GM18507 (cell line): ENCODE results near the gene ETNK2.

ENCODE experiments used
- DNase-seq: peaks from one replicate; pipeline ENCODE4 v3.0.0; 2011; ENCODE audit warnings: low read depth; ENCODE audit not compliant: insufficient read length; ENCODE audit errors: extremely low spot score
- FAIRE-seq: peaks from 2 replicates; lab custom pipeline; 2011; peaks lifted over from hg19 to GRCh38; lab: Jason Lieb, UNC

The ETNK2 gene

GRCh38 chr1:204088596-204088995, 63.2 kb downstream of the ETNK2 start:
- no peak for DNase-seq

GRCh38 chr1:204087893-204088528, 63.8 kb downstream of the ETNK2 start:
- FAIRE-seq = no peak

More at GRCh38 chr1:204088596-204088995, 63.2 kb downstream of the ETNK2 start:
- no peak for FAIRE-seq

GRCh38 chr1:204087181-204087892, 64.5 kb downstream of the ETNK2 start:
- no peak for FAIRE-seq

More at GRCh38 chr1:204087893-204088528, 63.8 kb downstream of the ETNK2 start:
- no peak for DNase-seq

GRCh38 chr1:204085876-204086275, 66.0 kb downstream of the ETNK2 start:
- DNase-seq (no peak), FAIRE-seq (no peak)

More at GRCh38 chr1:204087181-204087892, 64.5 kb downstream of the ETNK2 start:
- no peak for DNase-seq

GRCh38 chr1:204084247-204084772, 67.5 kb downstream of the ETNK2 start:
- FAIRE-seq (no peak), DNase-seq (no peak)

- FAIRE-seq = no peak
- no peak for DNase-seq
Measured at GRCh38 chr1:204083491-204083890, 68.4 kb downstream of the ETNK2 start.

- DNase-seq (no peak), FAIRE-seq (no peak)
Measured at GRCh38 chr1:204081791-204082513, 69.9 kb downstream of the ETNK2 start.

- DNase-seq = no peak
- FAIRE-seq = no peak
Measured at GRCh38 chr1:204081164-204081790, 70.6 kb downstream of the ETNK2 start.
